K562 (cell line): ENCODE results near the gene MVP. TPM values are rescaled to one million over a fixed set of nuclear protein-coding genes. Genes with fewer than 3 reads are reported as not detected.
A peak's percentile ranks its signal among the peaks of the same experiment; 100 is the strongest.

ENCODE experiments used
- ATAC-seq: fragments of 200-7000 bp; cut with Tn5 transposase; 3 replicates; pipeline ENCODE4 v1.9.1; 2020; ENCODE audit warnings: moderate library complexity
- BruUV-seq: library from RNA; stranded (reverse); fragments of 400-500 nt; replicated peaks from 2 replicates; lab custom pipeline; 2021; lab: Mats Ljungman, UMichigan
- CTCF ChIA-PET: fragments of 300-600 bp; formaldehyde crosslinking; extraction: SDS; loops from one replicate; lab custom pipeline; 2021; ENCODE audit warnings: low intra/inter-chr PET ratio; lab: Yijun Ruan, JAX
- POLR2A ChIA-PET: fragments of 300-600, 350-650 bp; sonication (Branson Sonifier 250); formaldehyde crosslinking; extraction: SDS; loops from one replicate; lab custom pipeline; 2021; ENCODE audit warnings: antibody characterized with exemption, inconsistent platforms; lab: Yijun Ruan, JAX
- DNase-seq, 4 experiments: peaks; one replicate each; pipeline versions ENCODE4 v3.0.0 to v3.0.0-alpha.2; 2011 to 2018; ENCODE audit warnings: low spot score in 3 of 4, mixed read lengths in 3 of 4; ENCODE audit errors: extremely low read depth in 1 of 4
- FAIRE-seq: peaks from 2 replicates; lab custom pipeline; 2011; peaks lifted over from hg19 to GRCh38; lab: Jason Lieb, UNC
- H2AFZ ChIP-seq: 2 replicates; pipeline ENCODE4 v1.6.0; 2011; ENCODE audit warnings: low read depth, low read length, control low read depth, inconsistent platforms
- H3K27ac ChIP-seq: fragments of 200-600 bp; 3 replicates; pipeline ENCODE4 v1.8.0; 2011; ENCODE audit warnings: low read depth, mild to moderate bottlenecking, control low read depth, inconsistent platforms, low read length, moderate library complexity, mixed read lengths; ENCODE audit errors: extremely low read depth
- H3K27me3 ChIP-seq, 2 experiments: fragments of 300-600 bp in 1 of 2; 2 replicates in 1 of 2; 3 replicates in 1 of 2; pipeline versions ENCODE4 v1.6.0 to v1.8.0; 2011; ENCODE audit warnings: inconsistent platforms in 2 of 2, low read length in 2 of 2, mild to moderate bottlenecking in 1 of 2, mixed read lengths in 1 of 2, moderate library complexity in 1 of 2; ENCODE audit not compliant: control insufficient read depth in 2 of 2, insufficient read depth in 2 of 2
- H3K36me3 ChIP-seq: fragments of 300-600 bp; 3 replicates; pipeline ENCODE4 v1.8.0; 2011; ENCODE audit warnings: mild to moderate bottlenecking, low read length, inconsistent platforms; ENCODE audit not compliant: control insufficient read depth, insufficient read depth
- H3K4me1 ChIP-seq, 2 experiments: fragments of 200-600 bp in 1 of 2; replicated peaks in 1 of 2; 2 replicates in 1 of 2; 3 replicates in 1 of 2; pipeline versions ENCODE4 v1.5.1 to v1.8.0; 2011; ENCODE audit warnings: inconsistent platforms in 2 of 2, low read length in 2 of 2, mild to moderate bottlenecking in 1 of 2, mixed read lengths in 1 of 2, moderate library complexity in 1 of 2; ENCODE audit not compliant: control insufficient read depth in 2 of 2, insufficient read depth in 2 of 2
- H3K4me2 ChIP-seq: 2 replicates; pipeline ENCODE4 v1.6.1; 2011; ENCODE audit warnings: low read length, control low read depth, inconsistent platforms, mixed read lengths; ENCODE audit not compliant: insufficient read depth
- H3K4me3 ChIP-seq: fragments of 200-600 bp; sonication (generic), shearing (Covaris generic); 2 replicates; pipeline ENCODE4 v1.5.1; 2016; ENCODE audit warnings: control low read depth, inconsistent platforms
- H3K79me2 ChIP-seq: fragments of 200-600 bp; 3 replicates; pipeline ENCODE4 v1.8.0; 2011; ENCODE audit warnings: low read length, inconsistent platforms; ENCODE audit not compliant: control insufficient read depth, insufficient read depth
- H3K9ac ChIP-seq, 2 experiments: 2 replicates each; pipeline versions ENCODE4 v1.6.0 to v1.6.1; 2011; ENCODE audit warnings: low read depth in 2 of 2, low read length in 2 of 2, control low read depth in 1 of 2, inconsistent platforms in 1 of 2, mild to moderate bottlenecking in 1 of 2, mixed read lengths in 1 of 2; ENCODE audit not compliant: insufficient read depth in 1 of 2
- H3K9me1 ChIP-seq: one replicate; pipeline ENCODE4 v1.6.0; 2011; ENCODE audit warnings: inconsistent platforms, mild to moderate bottlenecking, low read length, moderate library complexity; ENCODE audit not compliant: control insufficient read depth, insufficient read depth
- H3K9me3 ChIP-seq: replicated peaks from 2 replicates; pipeline ENCODE4 v1.5.1; 2011; ENCODE audit warnings: low read depth, low read length, inconsistent platforms; ENCODE audit not compliant: control insufficient read depth, insufficient read depth
- H4K20me1 ChIP-seq: replicated peaks from 2 replicates; pipeline ENCODE4 v1.6.1; 2011; ENCODE audit warnings: low read length, inconsistent platforms, mixed read lengths; ENCODE audit not compliant: control insufficient read depth, insufficient read depth
- ARID1B ChIP-seq: fragments of 450-650 bp; IDR thresholded peaks from 2 replicates; pipeline ENCODE4 v1.6.1; 2016; ENCODE audit warnings: antibody characterized with exemption, mild to moderate bottlenecking, inconsistent platforms
- ATF3 ChIP-seq, 2 experiments: fragments of 450-650 bp in 1 of 2; sonication (generic) in 1 of 2; formaldehyde crosslinking in 1 of 2; IDR thresholded peaks in 1 of 2; conservative IDR thresholded peaks in 1 of 2; 2 replicates each; pipeline versions ENCODE4 v1.6.1 to v1.8.1; 2016 to 2023; ENCODE audit warnings: mild to moderate bottlenecking in 2 of 2, moderate library complexity in 2 of 2, inconsistent platforms in 1 of 2, missing genetic modification reagents in 1 of 2
- CBFA2T3 ChIP-seq: fragments of 450-650 bp; IDR thresholded peaks from 2 replicates; pipeline ENCODE4 v1.6.1; 2017
- CCNT2 ChIP-seq: IDR thresholded peaks from 2 replicates; pipeline ENCODE4 v1.6.1; 2011; ENCODE audit warnings: borderline replicate concordance, low read depth, mild to moderate bottlenecking, moderate library complexity, mixed read lengths, low read length; ENCODE audit not compliant: insufficient read length; ENCODE audit errors: extremely low read depth
- FOSL1 ChIP-seq: fragments of 200-800 bp; sonication (Bioruptor generic); conservative IDR thresholded peaks from 2 replicates; pipeline ENCODE4 v1.6.1; 2016; ENCODE audit warnings: missing genetic modification characterization, missing compliant biosample characterization
- FOXK1 ChIP-seq: sonication (generic); formaldehyde crosslinking; IDR thresholded peaks from 2 replicates; pipeline ENCODE4 v1.8.0; 2022; ENCODE audit warnings: missing genetic modification reagents, mild to moderate bottlenecking, borderline replicate concordance
- JUND ChIP-seq, 2 experiments: IDR thresholded peaks; 2 replicates in 1 of 2; 3 replicates in 1 of 2; pipeline ENCODE4 v1.6.1; 2011; ENCODE audit warnings: borderline replicate concordance in 2 of 2, low read depth in 2 of 2, low read length in 2 of 2, improper control_type of control experiment in 1 of 2, missing biosample characterization in 1 of 2, missing genetic modification characterization in 1 of 2, missing genetic modification reagents in 1 of 2
- KDM1A ChIP-seq, 2 experiments: fragments of 450-650 bp; IDR thresholded peaks; 2 replicates each; pipeline ENCODE4 v1.6.1; 2016; ENCODE audit warnings: mild to moderate bottlenecking in 2 of 2
- NCOA2 ChIP-seq, 2 experiments: fragments of 450-650 bp; IDR thresholded peaks; 2 replicates each; pipeline ENCODE4 v1.6.1; 2018; ENCODE audit warnings: mild to moderate bottlenecking in 2 of 2, moderate library complexity in 1 of 2; ENCODE audit not compliant: partially characterized antibody in 2 of 2
- NCOA6 ChIP-seq: fragments of 450-650 bp; IDR thresholded peaks from 2 replicates; pipeline ENCODE4 v1.6.1; 2017; ENCODE audit warnings: mild to moderate bottlenecking
- RCOR1 ChIP-seq, 2 experiments: IDR thresholded peaks; 2 replicates each; pipeline ENCODE4 v1.6.1; 2012; ENCODE audit warnings: low read depth in 2 of 2, low read length in 2 of 2, borderline replicate concordance in 1 of 2, improper control_type of control experiment in 1 of 2
- SRSF1 ChIP-seq: fragments of 200-400 bp; formaldehyde crosslinking; IDR thresholded peaks from 2 replicates; pipeline ENCODE4 v1.6.1; 2017; ENCODE audit warnings: mild to moderate bottlenecking, low read depth, low read length, moderate library complexity
- TSHZ1 ChIP-seq: fragments of 250-450 bp; sonication (Bioruptor Pico); IDR thresholded peaks from 2 replicates; pipeline ENCODE4 v1.4.0; 2020; ENCODE audit warnings: mild to moderate bottlenecking, moderate library complexity
- ZNF384 ChIP-seq: IDR thresholded peaks from 2 replicates; pipeline ENCODE4 v1.6.1; 2012; ENCODE audit warnings: low read depth, low read length, improper control_type of control experiment
- ZNF583 ChIP-seq: fragments of 250-450 bp; sonication (Bioruptor Pico); IDR thresholded peaks from 2 replicates; pipeline ENCODE4 v1.4.0; 2020
- WGBS: fragments of 100-300 bp; shearing (Covaris generic); methylation state at CpG from one replicate; pipeline ENCODE4 v1.1.6; 2016; ENCODE audit warnings: low coverage, mixed read lengths; ENCODE audit not compliant: insufficient coverage; ENCODE audit errors: missing lambda C conversion rate; 5-methylcytosine and 5-hydroxymethylcytosine counted together
- in situ Hi-C: fragments of 300-500 bp; cut with MboI; formaldehyde crosslinking; loops from 4 replicates; pipeline ENCODE4 v1.15.0; 2018; ENCODE audit warnings: inconsistent platforms, mixed read lengths
- intact Hi-C: fragments of 100-400 bp; cut with micrococcal nuclease; formaldehyde crosslinking; loops from 2 replicates; pipeline ENCODE4 v1.14.2; 2022
- polyA plus RNA-seq, 8 experiments: library from polyadenylated mRNA; depleted of rRNA in 4 of 8; stranded (reverse) in 5 of 8; unstranded in 3 of 8; fragments of >200 nt; fragmentation: Nextera tagmentation in 2 of 8; fragmentation: Illumina TruSeq in 1 of 8; extraction: Ambion mirVana in 2 of 8; extraction: Trizol in 1 of 8; gene quantifications; 2 replicates each; pipeline versions ENCODE4 v1.2.1 to v1.2.3, GENCODE V29; 2011 to 2014; ENCODE audit warnings: inconsistent platforms in 1 of 8, missing spikeins in 1 of 8
- total RNA-seq, 7 experiments: library from RNA; depleted of rRNA in 6 of 7; stranded (reverse); fragments of >200 nt in 6 of 7; fragmentation: Illumina TruSeq in 2 of 7; extraction: Trizol in 2 of 7; gene quantifications; 2 replicates each; pipeline versions ENCODE4 v1.2.1 to v1.2.3, GENCODE V29; 2011 to 2021; ENCODE audit warnings: low replicate concordance in 1 of 7

MVP gene
- total and polyA plus RNA-seq, 9 of the 15 experiments (the other 6 are each of a cell fraction or from before 2014, with no cell fraction given) = 0.39 to 1.9 (median 0.76) TPM; not detected in 2

DNA sequence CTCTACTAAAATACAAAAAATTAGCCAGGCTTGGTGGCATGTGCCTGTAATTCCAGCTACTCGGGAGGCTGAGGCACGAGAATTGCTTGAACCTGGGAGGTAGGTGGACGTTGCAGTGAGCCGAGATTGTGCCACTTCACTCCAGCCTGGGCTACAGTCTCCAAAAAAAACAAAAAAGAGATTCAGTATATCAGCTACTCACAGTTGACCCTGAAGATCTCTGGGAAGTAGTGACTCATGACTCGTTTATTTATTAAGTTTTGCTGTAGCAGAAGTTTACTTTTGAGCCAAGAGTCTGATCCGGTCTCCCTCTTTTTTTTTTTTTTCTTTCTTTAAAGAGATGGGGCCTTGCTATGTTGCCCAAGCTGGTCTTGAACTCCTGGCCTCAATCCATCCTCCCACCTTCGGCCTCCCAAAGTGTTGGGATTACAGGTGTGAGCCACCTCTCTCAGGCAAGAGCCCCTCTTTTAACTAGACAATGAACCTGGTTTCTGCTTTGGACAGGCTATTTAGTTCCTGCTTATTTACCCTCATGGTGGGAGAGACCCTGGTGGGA is 4.4 kb downstream of the MVP start:
- Histone ChIP-seq H2AFZ (no peak overlapping the region), H3K36me3 (peaks cover 5% of the 10 kb centered on the region), H3K79me2 (no peaks in the 10 kb centered on the region), H4K20me1 (no peaks in the 10 kb centered on the region; the same call in 1 of the 2 replicates), H3K9me1 (peaks cover 3% of the 10 kb centered on the region), H3K4me2 (no peak overlapping the region), H3K9ac (peak overlapping the region in 1 of 2 experiments; percentile 70; a peak in 1 of 4 replicates), H3K4me1 (peaks cover 22 to 34% of the 10 kb centered on the region in 2 experiments), H3K4me3 (no peak overlapping the region), H3K27ac (no peak overlapping the region), H3K9me3 (no peaks in the 10 kb centered on the region), H3K27me3 (peaks cover 0 to 1% of the 10 kb centered on the region in 2 experiments; a peak in 1 of 5 replicates)
- BruUV-seq = no TSS peak
- FAIRE-seq (no peak), DNase-seq (no peak), ATAC-seq (no peak)
- TF ChIP-seq FOSL1 (tag) (peak; percentile 65; the same call in 1 of the 2 replicates), TSHZ1 (CRISPR knock-in tag) (no peak), NCOA2 (IDR thresholded peaks at IDR 0.05; ENCODE audit: partially characterized antibody in 2 of 2) (no peak), NCOA6 (no peak), FOXK1 (0 out of 2 replicates have a peak, but pooled peaks have one; percentile 21), CCNT2 (no peak), ZNF583 (no peak), ATF3 (IDR thresholded peaks at IDR 0.05) (peak; percentile 40; the same call in 1 of the 2 replicates), ATF3 (CRISPR knock-in tag; conservative IDR thresholded peaks at IDR 0.05) (no peak), CBFA2T3 (0 out of 2 replicates have a peak, but pooled peaks have one; percentile 6), RCOR1 (IDR thresholded peaks at IDR 0.05; ENCODE audit: borderline replicate concordance in 1 of 2, low read depth in 2 of 2, low read length in 2 of 2) (0 out of 4 replicates have a peak, but pooled peaks of 1 of the 2 experiments have one; percentile 3), ARID1B (peak; percentile 51), JUND (IDR thresholded peaks at IDR 0.05; ENCODE audit: borderline replicate concordance, low read depth, low read length) (peak; percentile 59; the same call in 1 of the 2 replicates), JUND (tag; IDR thresholded peaks at IDR 0.05; ENCODE audit: borderline replicate concordance, low read depth, low read length) (peak; percentile 47; the same call in 1 of the 3 replicates), KDM1A (IDR thresholded peaks at IDR 0.05) (peak; percentile 23 to 29; a peak in 1 of 4 replicates), ZNF384 (peak; percentile 59), SRSF1 (no peak)
- ChIA-PET POLR2A (interaction anchor here (0.6 to 1.1 kb wide), 4 partner anchors 10 to 145 kb away, joined by 3 to 6 read pairs (median 4); partner anchors contain the start of gene QPRT), CTCF (interaction anchor here (0.7 kb wide), 1 partner anchor 275 kb away, joined by 8 read pairs; no protein-coding TSS in a partner anchor)
- intact Hi-C loops = no loop called here
- in situ Hi-C loops = no loop called here
- WGBS = 26% methylated on average over 7 of the region's 7 CpGs
